Measurements from ENCODE around the gene C1orf35. TPM values are rescaled to one million over a fixed set of nuclear protein-coding genes. Genes with fewer than 3 reads are reported as not detected.

Gene C1orf35
- total and polyA plus RNA-seq, 2 experiments from 2014 or later: 14.0 to 67.6 TPM

GRCh38 chr1:228114827-228115226, 11.7 kb upstream of the C1orf35 start (continued):
- TF ChIP-seq CTCF (conservative IDR thresholded peaks at IDR 0.05; ENCODE audit: low read depth in 2 of 2) (no peak), ZNF114 (CRISPR knock-in tag; IDR thresholded peaks at IDR 0.05) (no peak), STAT1 (IDR thresholded peaks at IDR 0.05; ENCODE audit: unreplicated experiment) (no peak)

GRCh38 chr1:228112617-228113016, 9.5 kb upstream of the C1orf35 start:
- no peak overlapping the region for H3K27ac Mint-ChIP-seq
- H3K9me3 Mint-ChIP-seq: peaks cover 22% of the 10 kb centered on the region
- H3K36me3 Mint-ChIP-seq (ENCODE audit: low read depth): peaks cover 5% of the 10 kb centered on the region; the same call in 2 of the 3 replicates
- H3K9me2 ChIP-seq (ENCODE audit: insufficient read depth): 0 out of 2 replicates have a peak, but pooled peaks cover 4% of the 10 kb centered on the region
- H3K27me3 Mint-ChIP-seq (ENCODE audit: insufficient read depth, low read depth, poor library complexity): peaks cover 15% of the 10 kb centered on the region
- H3K79me2 ChIP-seq (replicated peaks; ENCODE audit: insufficient read depth): peaks cover 8% of the 10 kb centered on the region
- H4K20me1 ChIP-seq (replicated peaks; ENCODE audit: insufficient read depth): no peaks in the 10 kb centered on the region; the same call in 1 of the 2 replicates
- no peak overlapping the region for H3K27ac ChIP-seq (ENCODE audit: low read depth)
- H3K4me3 Mint-ChIP-seq: no peak overlapping the region
- H3K4me2 ChIP-seq: no peak overlapping the region
- H3K27me3 ChIP-seq (ENCODE audit: insufficient read depth): peaks cover 10% of the 10 kb centered on the region; the same call in 1 of the 2 replicates
- peaks cover 12% of the 10 kb centered on the region for H3K4me1 Mint-ChIP-seq
- no peaks in the 10 kb centered on the region for H3F3A ChIP-seq (replicated peaks; ENCODE audit: low read depth)
- peaks cover 4% of the 10 kb centered on the region; the same call in 1 of the 2 replicates for H3K4me1 ChIP-seq (ENCODE audit: insufficient read depth)
- DNase-seq (ENCODE audit: low spot score): no peak
- H3K36me3 ChIP-seq (ENCODE audit: insufficient read depth): no peaks in the 10 kb centered on the region
- ATAC-seq: no peak
- no peak overlapping the region for H3K4me3 ChIP-seq
- no peak overlapping the region for H2AFZ ChIP-seq
- TF ChIP-seq EZH2phosphoT487 (IDR thresholded peaks at IDR 0.05; ENCODE audit: unreplicated experiment) (no peak), CTCF (conservative IDR thresholded peaks at IDR 0.05; ENCODE audit: low read depth in 2 of 2) (no peak), EZH2 (IDR thresholded peaks at IDR 0.05; ENCODE audit: low read depth, unreplicated experiment) (no peak), REST (IDR thresholded peaks at IDR 0.05; ENCODE audit: unreplicated experiment) (no peak), JUNB (IDR thresholded peaks at IDR 0.05; ENCODE audit: unreplicated experiment) (no peak), NANOG (IDR thresholded peaks at IDR 0.05; ENCODE audit: borderline replicate concordance) (no peak), ETS1 (IDR thresholded peaks at IDR 0.05) (no peak), STAT1 (IDR thresholded peaks at IDR 0.05; ENCODE audit: unreplicated experiment) (no peak), ZNF462 (CRISPR knock-in tag; IDR thresholded peaks at IDR 0.05) (no peak)
